HCT116 (cell line): Measurements from ENCODE around the gene PLCG2. TPM values are rescaled to one million over a fixed set of nuclear protein-coding genes. Genes with fewer than 3 reads are reported as not detected.

Source experiments
- ATAC-seq: fragments of 200-7000 bp; cut with Tn5 transposase; 2 replicates; pipeline ENCODE4 v1.9.1; 2020; ENCODE audit warnings: mild to moderate bottlenecking, moderate library complexity
- BruUV-seq: library from RNA; stranded (reverse); fragments of 400-500 nt; replicated peaks from 2 replicates; lab custom pipeline; 2021; lab: Mats Ljungman, UMichigan
- CTCF ChIA-PET: fragments of 300-600 bp; sonication (Branson Sonifier 250); formaldehyde crosslinking; loops from one replicate; lab custom pipeline; 2021; ENCODE audit warnings: antibody characterized with exemption; lab: Charles Lee
- POLR2A ChIA-PET: fragments of 300-600, 350-600 bp; sonication (Branson Sonifier 250); formaldehyde crosslinking; loops from one replicate; lab custom pipeline; 2021; ENCODE audit warnings: antibody characterized with exemption; lab: Charles Lee
- RAD21 ChIA-PET, 2 experiments: fragments of 300-600 bp; sonication (Branson Sonifier 250); formaldehyde crosslinking; loops; one replicate each; lab custom pipeline; 2023; ENCODE audit warnings: low total read pairs in 2 of 2; ENCODE audit not compliant: uncharacterized antibody in 2 of 2, unreplicated experiment in 2 of 2, low non-redundant PET in 1 of 2; lab: Charles Lee
- DNase-seq: peaks from one replicate; pipeline ENCODE4 v3.0.0-alpha.2; 2010; ENCODE audit warnings: low read depth, low spot score
- H2AFZ ChIP-seq: fragments of 200-600 bp; shearing (Covaris generic), sonication (generic); 2 replicates; pipeline ENCODE4 v1.6.1; 2017; ENCODE audit warnings: low read depth, mixed run types, mixed read lengths, antibody characterized with exemption, low read length; ENCODE audit not compliant: poor library complexity, severe bottlenecking
- H3K27ac ChIP-seq: 2 replicates; pipeline ENCODE4 v1.5.1; 2012; ENCODE audit warnings: low read depth, low read length
- H3K27me3 ChIP-seq: fragments of 200-600 bp; sonication (generic); 2 replicates; pipeline ENCODE4 v1.6.1; 2016; ENCODE audit warnings: mixed run types, low read length, mixed read lengths; ENCODE audit not compliant: insufficient read depth
- H3K36me3 ChIP-seq, 2 experiments: fragments of 200-500 bp in 1 of 2; fragments of 200-600 bp in 1 of 2; sonication (Bioruptor generic) in 1 of 2; sonication (generic) in 1 of 2; 2 replicates each; pipeline versions ENCODE4 v1.5.1 to v1.6.1; 2014 to 2016; ENCODE audit warnings: low read length in 2 of 2, inconsistent platforms in 1 of 2, mixed read lengths in 1 of 2, mixed run types in 1 of 2; ENCODE audit not compliant: insufficient read depth in 2 of 2, control insufficient read depth in 1 of 2
- H3K4me1 ChIP-seq, 2 experiments: fragments of 200-600 bp in 1 of 2; sonication (generic) in 1 of 2; 2 replicates each; pipeline versions ENCODE4 v1.5.1 to v1.6.1; 2012 to 2017; ENCODE audit warnings: low read length in 2 of 2, inconsistent platforms in 1 of 2, mild to moderate bottlenecking in 1 of 2, mixed read lengths in 1 of 2, mixed run types in 1 of 2, moderate library complexity in 1 of 2; ENCODE audit not compliant: insufficient read depth in 2 of 2, control insufficient read depth in 1 of 2
- H3K4me2 ChIP-seq: fragments of 200-600 bp; sonication (generic); 2 replicates; pipeline ENCODE4 v1.6.1; 2017; ENCODE audit warnings: mixed run types, low read length, mixed read lengths
- H3K4me3 ChIP-seq, 2 experiments: fragments of 200-600 bp in 1 of 2; sonication (generic) in 1 of 2; replicated peaks in 1 of 2; 2 replicates each; pipeline ENCODE4 v1.5.1; 2011 to 2016; ENCODE audit warnings: low read length in 2 of 2, control low read depth in 1 of 2, low read depth in 1 of 2, mild to moderate bottlenecking in 1 of 2, mixed read lengths in 1 of 2, mixed run types in 1 of 2
- H3K79me2 ChIP-seq: fragments of 200-600 bp; sonication (generic); 2 replicates; pipeline ENCODE4 v1.6.1; 2017; ENCODE audit warnings: mild to moderate bottlenecking, mixed run types, low read length, moderate library complexity, mixed read lengths; ENCODE audit not compliant: insufficient read depth
- H3K9ac ChIP-seq: fragments of 200-600 bp; sonication (generic); 2 replicates; pipeline ENCODE4 v1.6.1; 2016; ENCODE audit warnings: low read length, mixed read lengths
- H3K9me2 ChIP-seq: fragments of 200-600 bp; sonication (generic), shearing (Covaris generic); 2 replicates; pipeline ENCODE4 v1.6.1; 2017; ENCODE audit warnings: mixed run types, mild to moderate bottlenecking, moderate library complexity; ENCODE audit not compliant: insufficient read depth
- H3K9me3 ChIP-seq, 2 experiments: fragments of 200-500 bp in 1 of 2; fragments of 200-600 bp in 1 of 2; sonication (Bioruptor generic) in 1 of 2; sonication (generic) in 1 of 2; 2 replicates each; pipeline ENCODE4 v1.6.1; 2014 to 2017; ENCODE audit warnings: low read length in 2 of 2, mixed read lengths in 2 of 2, inconsistent platforms in 1 of 2, low read depth in 1 of 2, mild to moderate bottlenecking in 1 of 2, mixed run types in 1 of 2, moderate library complexity in 1 of 2; ENCODE audit not compliant: control insufficient read depth in 1 of 2, insufficient read depth in 1 of 2
- H4K20me1 ChIP-seq: fragments of 200-600 bp; sonication (generic), shearing (Covaris generic); 2 replicates; pipeline ENCODE4 v1.6.1; 2017; ENCODE audit warnings: mixed run types, mild to moderate bottlenecking, moderate library complexity; ENCODE audit not compliant: insufficient read depth
- CTCF ChIP-seq, 3 experiments: fragments of 200-600 bp in 1 of 3; sonication (generic) in 1 of 3; IDR thresholded peaks in 2 of 3; conservative IDR thresholded peaks in 1 of 3; 2 replicates each; pipeline ENCODE4 v1.5.1; 2012 to 2017; ENCODE audit warnings: low read depth in 2 of 3, low read length in 2 of 3, antibody characterized with exemption in 1 of 3, borderline replicate concordance in 1 of 3, control low read depth in 1 of 3, mild to moderate bottlenecking in 1 of 3, mixed read lengths in 1 of 3, mixed run types in 1 of 3, moderate library complexity in 1 of 3; ENCODE audit not compliant: insufficient read depth in 1 of 3
- EGR1 ChIP-seq: IDR thresholded peaks from 2 replicates; pipeline ENCODE4 v1.6.1; 2012; ENCODE audit warnings: low read depth
- ELF1 ChIP-seq: IDR thresholded peaks from 2 replicates; pipeline ENCODE4 v1.6.1; 2012; ENCODE audit warnings: low read depth, borderline replicate concordance
- EZH2phosphoT487 ChIP-seq: fragments of 200-600 bp; IDR thresholded peaks from 2 replicates; pipeline ENCODE4 v1.6.1; 2018; ENCODE audit warnings: antibody characterized with exemption, borderline replicate concordance
- MAX ChIP-seq: IDR thresholded peaks from 2 replicates; pipeline ENCODE4 v1.6.1; 2012
- POLR2A ChIP-seq: IDR thresholded peaks from 2 replicates; pipeline ENCODE4 v1.7.0; 2011; ENCODE audit warnings: borderline replicate concordance; ENCODE audit not compliant: insufficient read depth, insufficient read length; ENCODE audit errors: extremely low read depth
- RAD21 ChIP-seq: IDR thresholded peaks from 2 replicates; pipeline ENCODE4 v1.6.1; 2012; ENCODE audit warnings: low read depth, mild to moderate bottlenecking
- SP1 ChIP-seq: IDR thresholded peaks from 2 replicates; pipeline ENCODE4 v1.6.1; 2012; ENCODE audit warnings: low read depth
- YY1 ChIP-seq: IDR thresholded peaks from 2 replicates; pipeline ENCODE4 v1.6.1; 2011; ENCODE audit warnings: low read length, low read depth, moderate library complexity, mild to moderate bottlenecking; ENCODE audit not compliant: insufficient replicate concordance; ENCODE audit errors: extremely low read depth
- ZBTB33 ChIP-seq: IDR thresholded peaks from 2 replicates; pipeline ENCODE4 v1.6.1; 2011; ENCODE audit warnings: mild to moderate bottlenecking, low read length, moderate library complexity; ENCODE audit not compliant: insufficient replicate concordance; ENCODE audit errors: extremely low read depth
- intact Hi-C: fragments of 100-400 bp; cut with micrococcal nuclease; formaldehyde crosslinking; loops from 2 replicates; pipeline ENCODE4 v1.10.0; 2022
- total RNA-seq: library from RNA; stranded (reverse); gene quantifications from one replicate; pipeline ENCODE4 v1.2.1, GENCODE V29; 2021; ENCODE audit not compliant: unreplicated experiment

The PLCG2 gene
- total RNA-seq, 1 experiment from 2014 or later: 31.2 TPM

GRCh38 chr16:81946206-81946605 is 167.1 kb downstream of the PLCG2 start:
- H4K20me1 ChIP-seq: no peaks in the 10 kb centered on the region
- DNase-seq (no peak), ATAC-seq (no peak)
- BruUV-seq: no TSS peak
- POLR2A ChIA-PET: no interaction called here
- intact Hi-C loops: no loop called here
- CTCF ChIA-PET: no interaction called here
- H3K9me2 ChIP-seq: no peaks in the 10 kb centered on the region
- no peaks in the 10 kb centered on the region for H3K36me3 ChIP-seq
- H3K27me3 ChIP-seq: no peaks in the 10 kb centered on the region
- H2AFZ ChIP-seq: no peak overlapping the region
- RAD21 ChIA-PET: no interaction called here
- no peak overlapping the region for H3K27ac ChIP-seq
- H3K4me3 ChIP-seq: no peak overlapping the region
- H3K9me3 ChIP-seq: peaks cover 4% of the 10 kb centered on the region in 2 experiments; a peak in 2 of 4 replicates
- peaks cover 2% of the 10 kb centered on the region in 2 experiments; a peak in 3 of 4 replicates for H3K4me1 ChIP-seq
- no peaks in the 10 kb centered on the region for H3K79me2 ChIP-seq
- no peak overlapping the region for H3K4me2 ChIP-seq
- no peak overlapping the region for H3K9ac ChIP-seq
- TF ChIP-seq POLR2A (no peak), MAX (no peak), ZBTB33 (no peak), RAD21 (no peak), ELF1 (no peak), EZH2phosphoT487 (no peak), SP1 (no peak), CTCF (IDR thresholded peaks at IDR 0.05 in 2 of 3, conservative IDR thresholded peaks at IDR 0.05 in 1 of 3; ENCODE audit: borderline replicate concordance in 1 of 3, insufficient read depth in 1 of 3, low read depth in 2 of 3, low read length in 2 of 3) (no peak), YY1 (no peak), EGR1 (no peak)
